CD4-positive, alpha-beta T cell treated with Interleukin-15 for 1 hour (primary cell): Measurements from ENCODE around the gene MTHFR.

Experiments used
- DNase-seq: peaks from one replicate; pipeline ENCODE4 v3.0.0-alpha.2; 2020

MTHFR gene

GRCh38 chr1:11805422-11806306 lies at the start of gene MTHFR, which contains the start of gene CLCN6:
TSS of gene MTHFR (minus strand) at chr1:11805964. CDS start at chr1:11803116, 2,848 bp downstream.
TSS of gene CLCN6 (plus strand) at chr1:11806191. CDS start at chr1:11806263, 72 bp downstream.
- peak; percentile 99 for DNase-seq

GRCh38 chr1:11855430-11855829 lies 49.7 kb upstream of the MTHFR start:
- no peak for DNase-seq

- DNase-seq, result no peak
Measured at GRCh38 chr1:11854519-11854918, 48.8 kb upstream of the MTHFR start.

- no peak for DNase-seq
Measured at GRCh38 chr1:11851180-11851579, 45.4 kb upstream of the MTHFR start.

DNA sequence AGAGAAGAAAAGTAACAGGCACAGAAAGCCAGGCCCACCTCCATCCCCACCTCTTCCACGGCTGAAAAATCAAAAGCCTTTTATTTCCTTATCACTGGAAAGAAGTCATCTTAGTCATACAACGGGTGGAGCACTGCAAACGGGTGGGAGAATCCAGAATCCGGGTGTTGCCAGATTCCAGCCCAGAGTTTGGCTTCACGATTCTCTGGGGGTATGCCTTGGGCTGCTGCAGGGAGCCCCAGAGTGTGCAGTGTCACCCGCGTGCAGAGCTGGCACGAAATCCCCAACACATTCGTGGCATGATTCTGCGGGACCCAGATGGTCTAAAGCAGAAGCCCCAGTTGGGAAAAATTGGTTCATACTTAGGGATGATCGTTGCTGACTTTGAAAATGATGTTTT lies 44.4 kb upstream of the MTHFR start:
- no peak for DNase-seq

DNA sequence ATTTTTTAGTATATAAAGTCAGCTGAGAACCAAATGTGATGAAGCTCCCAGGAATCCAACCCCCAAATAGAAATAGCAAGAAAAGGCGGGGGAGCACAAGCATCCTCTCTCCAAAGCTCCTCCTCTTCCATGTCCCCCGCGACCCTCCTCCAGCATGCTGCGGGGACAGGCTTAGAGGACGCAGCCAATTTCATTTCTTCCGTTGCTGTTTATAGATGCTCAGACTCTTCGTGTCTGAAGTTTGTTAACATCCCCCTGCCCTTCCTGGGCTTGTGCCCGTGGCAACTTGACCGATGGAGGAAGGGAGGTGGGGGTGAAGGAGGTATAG lies 42.6 kb upstream of the MTHFR start:
- DNase-seq, result no peak

DNA sequence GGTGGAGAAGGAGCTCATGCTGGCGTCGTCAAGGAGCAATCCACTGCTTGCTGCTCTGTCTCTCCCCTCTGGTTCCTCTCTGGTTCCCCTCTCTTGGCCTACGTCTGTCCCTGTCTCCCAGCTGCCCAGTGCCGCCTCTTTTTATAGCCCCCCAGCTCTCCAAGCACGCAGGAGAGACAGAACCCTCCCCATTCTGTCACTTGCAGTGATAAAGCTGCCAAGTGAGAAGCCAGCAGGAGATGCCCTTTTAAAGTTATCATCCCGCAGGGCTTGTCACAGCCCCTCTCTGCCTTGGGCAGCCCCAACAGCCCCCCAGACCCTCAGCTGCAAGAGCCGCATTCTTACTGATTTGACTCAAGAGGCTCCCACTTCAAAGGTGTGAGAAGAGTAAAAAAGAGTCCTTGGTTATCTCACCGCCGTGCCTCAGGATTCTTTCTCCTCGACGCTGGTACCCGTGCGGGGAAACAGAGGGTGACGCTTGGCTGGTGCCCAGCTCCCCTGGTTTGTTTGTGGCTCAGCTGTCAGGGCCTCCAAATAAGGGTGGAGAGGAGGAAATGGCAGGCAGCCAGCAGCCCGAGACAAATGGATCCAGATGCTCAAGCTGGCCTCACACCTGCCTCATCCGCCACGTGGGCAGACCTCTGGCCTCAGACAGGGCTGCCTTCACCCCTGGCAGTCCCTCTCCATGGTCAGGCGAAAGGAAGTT lies 42.1 kb upstream of the MTHFR start, which contains the start of gene NPPA:
Gene NPPA, minus strand, starts transcription at position 117 of the 706 bp plus-strand sequence. Its CDS starts 99 bp downstream, at position 18.
- no peak for DNase-seq

- no peak for DNase-seq
Measured at GRCh38 chr1:11845641-11846335, 40.0 kb upstream of the MTHFR start.

DNA sequence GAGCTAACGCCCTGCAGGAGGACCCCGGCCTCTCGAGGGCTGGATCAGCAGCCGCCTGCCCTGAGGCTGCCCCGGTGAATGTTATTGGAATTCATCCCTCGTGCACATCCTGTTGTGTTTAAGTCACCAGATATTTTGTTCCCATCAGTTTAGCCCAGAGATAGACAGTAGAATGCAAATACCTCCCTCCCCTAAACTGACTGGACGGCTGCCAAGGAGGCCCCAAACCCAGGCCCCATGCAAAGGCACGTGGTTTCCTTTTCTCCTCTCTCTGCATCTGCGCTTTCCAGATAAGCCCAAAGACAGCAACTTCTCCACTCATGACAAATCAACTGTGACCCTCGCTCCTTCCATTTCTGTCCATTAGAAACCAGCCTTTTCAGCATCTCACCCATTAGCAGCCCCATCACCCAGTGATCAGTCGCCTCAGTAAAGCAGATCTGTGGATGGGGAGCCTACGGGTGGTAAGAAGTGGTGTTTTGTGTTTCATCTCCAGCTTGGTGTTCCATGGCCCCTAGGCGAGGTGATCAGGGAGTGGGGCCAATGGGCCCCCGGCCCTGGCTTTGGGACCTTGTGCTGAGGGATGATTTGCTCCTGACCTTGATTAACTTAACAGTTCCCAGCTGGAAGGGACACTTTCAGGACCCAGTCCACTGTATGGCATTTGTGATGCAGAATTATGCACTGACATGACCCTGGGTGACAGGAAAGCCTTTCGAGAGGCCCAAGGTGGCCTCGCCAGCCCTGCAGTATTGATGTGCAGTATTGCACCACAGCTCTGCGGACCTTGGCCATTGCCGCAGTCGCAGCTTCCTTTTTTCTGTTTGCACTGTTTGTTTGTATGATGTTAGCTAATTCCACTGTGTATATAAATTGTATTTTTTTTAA lies 36.6 kb upstream of the MTHFR start:
- peak; percentile 33 for DNase-seq

DNA sequence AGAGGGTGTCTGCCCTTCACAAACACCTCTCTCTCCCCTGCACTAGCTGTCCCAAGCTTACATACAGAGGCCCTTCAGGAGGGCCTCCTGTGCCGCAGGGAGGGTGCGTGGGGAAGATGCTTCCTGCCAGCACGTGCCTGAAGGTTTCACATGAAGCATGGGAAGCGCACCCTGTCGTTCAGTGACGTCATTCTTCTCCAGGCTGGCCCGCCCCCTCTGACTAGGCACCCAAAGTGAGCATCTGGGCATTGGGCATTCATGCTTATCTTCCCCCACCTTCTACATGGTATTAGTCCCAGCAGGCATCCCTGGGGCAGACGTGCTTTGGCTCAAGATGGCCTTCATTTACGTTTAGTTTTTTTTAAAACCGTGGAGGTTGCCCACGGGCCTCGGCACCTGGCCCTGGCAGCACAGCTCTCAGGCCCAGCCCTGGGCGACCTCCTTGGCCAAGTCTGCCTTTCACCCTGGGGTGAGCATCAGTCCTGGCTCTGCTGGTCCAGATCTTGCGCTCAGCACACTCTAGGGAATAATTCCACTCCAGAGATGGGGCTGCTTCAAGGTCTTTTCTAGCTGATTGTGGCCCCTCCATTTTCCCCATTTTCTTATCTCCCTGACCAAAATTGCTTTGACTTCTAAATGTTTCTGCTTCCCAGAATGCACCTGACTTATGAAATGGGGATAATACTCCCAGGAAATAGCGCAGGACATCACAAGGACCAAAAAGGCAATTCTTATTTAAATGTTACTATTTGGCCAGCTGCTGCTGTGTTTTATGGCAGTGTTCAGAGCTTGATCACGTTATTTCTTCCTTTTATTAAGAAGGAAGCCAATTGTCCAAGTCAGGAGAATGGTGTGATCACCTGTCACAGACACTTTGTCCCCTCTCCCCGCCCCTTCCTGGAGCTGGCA lies 35.7 kb upstream of the MTHFR start:
- peak; percentile 20 for DNase-seq

DNA sequence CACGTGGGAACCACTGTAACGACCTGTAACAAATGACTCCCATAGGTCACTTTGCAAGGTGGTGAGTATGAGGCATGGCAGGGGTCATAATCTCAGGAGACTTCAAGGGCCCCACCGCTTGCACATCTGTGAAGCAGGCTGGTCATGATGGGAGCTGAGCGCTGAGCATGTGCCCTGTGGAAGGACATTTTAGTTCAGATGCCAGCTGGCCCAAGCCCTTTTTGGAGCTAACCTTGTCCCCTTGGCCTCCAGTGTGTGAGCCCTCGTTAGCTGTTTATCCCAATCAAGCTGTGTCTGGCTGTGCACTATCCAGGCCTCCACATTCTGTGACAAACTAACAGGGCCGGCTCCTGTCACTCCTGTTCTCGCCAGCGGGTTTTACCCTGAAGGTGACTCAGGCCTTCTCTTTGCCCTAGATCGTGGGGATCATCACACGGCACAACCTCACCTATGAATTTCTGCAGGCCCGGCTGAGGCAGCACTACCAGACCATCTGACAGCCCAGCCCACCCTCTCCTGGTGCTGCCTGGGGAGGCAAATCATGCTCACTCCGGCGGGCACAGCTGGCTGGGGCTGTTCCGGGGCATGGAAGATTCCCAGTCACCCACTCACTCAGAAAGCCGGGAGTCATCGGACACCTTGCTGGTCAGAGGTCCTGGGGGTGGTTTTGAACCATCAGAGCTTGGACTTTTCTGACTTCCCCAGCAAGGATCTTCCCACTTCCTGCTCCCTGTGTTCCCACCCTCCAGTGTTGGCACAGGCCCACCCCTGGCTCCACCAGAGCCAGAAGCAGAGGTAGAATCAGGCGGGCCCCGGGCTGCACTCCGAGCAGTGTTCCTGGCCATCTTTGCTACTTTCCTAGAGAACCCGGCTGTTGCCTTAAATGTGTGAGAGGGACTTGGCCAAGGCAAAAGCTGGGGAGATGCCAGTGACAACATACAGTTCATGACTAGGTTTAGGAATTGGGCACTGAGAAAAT lies 34.3 kb upstream of the MTHFR start:
- DNase-seq, result no peak

DNA sequence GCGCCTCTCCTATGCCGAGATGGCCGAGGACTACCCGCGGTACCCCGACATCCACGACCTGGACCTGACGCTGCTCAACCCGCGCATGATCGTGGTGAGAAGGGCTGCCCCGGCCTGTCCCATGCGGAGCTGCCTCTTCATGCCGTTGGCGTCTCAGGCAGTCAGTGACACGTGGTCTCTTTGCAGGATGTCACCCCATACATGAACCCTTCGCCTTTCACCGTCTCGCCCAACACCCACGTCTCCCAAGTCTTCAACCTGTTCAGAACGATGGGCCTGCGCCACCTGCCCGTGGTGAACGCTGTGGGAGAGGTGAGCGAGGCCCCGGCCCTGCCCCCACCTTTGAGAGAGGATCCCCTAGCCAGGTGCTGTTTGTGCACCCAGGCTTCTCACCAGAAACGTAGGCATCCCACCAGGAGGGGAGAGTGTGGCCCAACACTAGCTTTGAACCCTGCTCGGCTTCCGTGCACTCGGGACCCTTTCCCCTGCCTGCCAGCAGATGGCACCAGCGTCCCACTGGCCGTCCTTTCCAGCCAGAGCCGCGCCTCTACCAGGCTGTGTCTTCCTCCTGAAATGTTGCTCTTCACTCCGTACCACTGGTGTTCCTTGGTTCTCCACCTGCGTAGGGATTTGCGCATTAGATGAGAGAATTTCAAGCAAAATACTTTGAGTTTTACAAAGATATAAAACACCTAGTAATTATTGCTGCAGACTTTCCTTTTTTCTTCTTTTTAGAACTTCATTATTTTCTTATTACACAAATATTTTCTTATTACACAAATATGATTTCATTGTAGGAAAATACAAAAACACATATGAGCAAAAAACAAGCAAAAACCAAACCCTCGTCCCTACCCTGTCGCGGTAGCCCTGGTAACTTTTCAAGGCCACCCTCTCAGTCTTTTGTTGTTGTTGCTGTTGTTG lies 32.8 kb upstream of the MTHFR start:
- peak; percentile 70 for DNase-seq

- no peak for DNase-seq
Measured at GRCh38 chr1:11837767-11838348, 32.1 kb upstream of the MTHFR start.

- DNase-seq, result no peak
Measured at GRCh38 chr1:11836955-11837766, 31.4 kb upstream of the MTHFR start.

DNA sequence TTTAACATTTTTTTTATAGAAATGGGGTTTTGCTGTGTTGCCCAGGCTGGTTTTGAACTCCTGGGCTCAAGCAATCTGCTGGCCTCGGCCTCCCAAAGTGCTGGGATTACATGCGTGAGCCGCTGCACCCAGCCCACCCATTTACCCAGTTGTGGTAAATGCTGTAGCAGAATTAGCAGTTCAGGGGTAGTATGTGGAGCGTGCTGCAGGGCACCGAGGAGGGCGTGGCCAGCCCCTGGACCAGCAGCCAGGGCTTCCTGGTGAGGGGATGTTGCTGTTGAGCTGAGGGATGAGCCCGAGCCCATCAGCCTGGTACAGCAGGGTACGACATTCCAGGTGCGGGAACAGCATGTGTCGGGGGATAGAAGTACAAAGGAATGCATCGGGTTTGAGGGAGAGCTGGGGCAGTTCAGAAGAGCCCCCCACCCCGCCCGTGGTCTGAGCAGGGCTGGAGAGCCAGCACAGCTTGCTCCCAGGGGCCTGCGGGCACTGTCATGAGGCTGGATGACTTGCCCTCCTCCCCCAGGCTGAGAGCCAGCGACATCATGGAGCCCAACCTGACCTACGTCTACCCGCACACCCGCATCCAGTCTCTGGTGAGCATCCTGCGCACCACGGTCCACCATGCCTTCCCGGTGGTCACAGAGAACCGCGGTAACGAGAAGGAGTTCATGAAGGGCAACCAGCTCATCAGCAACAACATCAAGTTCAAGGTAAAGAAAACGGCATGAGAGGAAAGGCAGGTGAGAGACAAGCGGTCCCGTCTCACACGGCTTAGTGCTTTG lies 29.9 kb upstream of the MTHFR start:
- DNase-seq, result no peak

DNA sequence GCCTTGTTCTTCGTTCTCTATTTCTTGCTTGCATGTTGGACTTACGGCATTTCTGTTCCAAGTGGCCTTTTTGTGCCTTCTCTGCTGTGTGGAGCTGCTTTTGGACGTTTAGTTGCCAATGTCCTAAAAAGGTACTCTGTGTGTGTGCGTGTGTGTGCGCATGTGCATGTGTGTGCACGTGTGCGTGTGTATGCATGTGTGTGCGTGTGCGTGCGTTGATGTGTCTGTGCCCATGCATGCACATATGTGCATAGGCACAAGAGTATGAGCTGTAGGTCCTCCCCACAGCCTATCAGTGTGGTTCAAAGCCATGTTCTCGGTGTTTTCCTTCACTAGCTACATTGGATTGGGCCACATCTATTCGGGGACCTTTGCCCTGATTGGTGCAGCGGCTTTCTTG lies 28.1 kb upstream of the MTHFR start:
- DNase-seq, result no peak

DNA sequence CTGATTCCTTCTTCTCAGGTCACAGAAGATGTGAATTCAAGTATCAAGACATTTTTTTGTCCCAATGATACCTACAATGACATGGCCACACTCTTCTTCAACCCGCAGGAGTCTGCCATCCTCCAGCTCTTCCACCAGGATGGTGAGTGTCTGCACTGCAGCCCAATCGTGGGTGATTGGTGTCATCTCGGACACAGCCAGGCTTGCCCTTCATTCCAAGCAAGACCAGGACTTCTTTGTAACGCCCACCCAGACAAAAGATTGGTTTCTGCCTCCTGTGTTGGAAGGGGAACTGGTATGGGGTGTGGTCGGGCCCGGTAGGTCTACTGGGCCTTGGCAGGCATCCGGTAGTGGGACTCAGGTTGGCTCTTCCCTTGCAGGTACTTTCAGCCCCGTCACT lies 27.7 kb upstream of the MTHFR start:
- DNase-seq, result no peak
